NT2/D1 (cell line): Measurements from ENCODE around the gene HS6ST3.

Experiments used
- DNase-seq: peaks from one replicate; pipeline ENCODE4 v3.0.0-alpha.2; 2011; ENCODE audit warnings: low read depth, low spot score
- H3K27me3 ChIP-seq: 2 replicates; pipeline ENCODE4 v1.6.0; 2011; ENCODE audit warnings: mild to moderate bottlenecking; ENCODE audit not compliant: insufficient read length, insufficient read depth
- H3K36me3 ChIP-seq: 2 replicates; pipeline ENCODE4 v1.6.1; 2011; ENCODE audit warnings: mild to moderate bottlenecking, low read length, mixed read lengths; ENCODE audit not compliant: insufficient read depth, insufficient read length
- H3K4me1 ChIP-seq: 2 replicates; pipeline ENCODE4 v1.5.1; 2011; ENCODE audit not compliant: insufficient read depth, insufficient read length
- H3K4me3 ChIP-seq: 2 replicates; pipeline ENCODE4 v1.5.1; 2011; ENCODE audit warnings: low read depth; ENCODE audit not compliant: insufficient read length
- H3K9ac ChIP-seq: 2 replicates; pipeline ENCODE4 v1.6.0; 2011; ENCODE audit warnings: low read depth; ENCODE audit not compliant: insufficient read length
- H3K9me3 ChIP-seq: 2 replicates; pipeline ENCODE4 v1.5.1; 2011; ENCODE audit warnings: mild to moderate bottlenecking, low read length; ENCODE audit not compliant: insufficient read depth
- SUZ12 ChIP-seq: IDR thresholded peaks from 2 replicates; pipeline ENCODE4 v1.6.1; 2011; ENCODE audit not compliant: insufficient read length, insufficient read depth; ENCODE audit errors: extremely low read depth
- YY1 ChIP-seq: IDR thresholded peaks from 2 replicates; pipeline ENCODE4 v1.6.1; 2011; ENCODE audit not compliant: insufficient read length, insufficient read depth
- ZNF274 ChIP-seq: IDR thresholded peaks from 2 replicates; pipeline ENCODE4 v1.6.1; 2011; ENCODE audit warnings: mild to moderate bottlenecking, low read depth, low read length

The HS6ST3 gene

DNA sequence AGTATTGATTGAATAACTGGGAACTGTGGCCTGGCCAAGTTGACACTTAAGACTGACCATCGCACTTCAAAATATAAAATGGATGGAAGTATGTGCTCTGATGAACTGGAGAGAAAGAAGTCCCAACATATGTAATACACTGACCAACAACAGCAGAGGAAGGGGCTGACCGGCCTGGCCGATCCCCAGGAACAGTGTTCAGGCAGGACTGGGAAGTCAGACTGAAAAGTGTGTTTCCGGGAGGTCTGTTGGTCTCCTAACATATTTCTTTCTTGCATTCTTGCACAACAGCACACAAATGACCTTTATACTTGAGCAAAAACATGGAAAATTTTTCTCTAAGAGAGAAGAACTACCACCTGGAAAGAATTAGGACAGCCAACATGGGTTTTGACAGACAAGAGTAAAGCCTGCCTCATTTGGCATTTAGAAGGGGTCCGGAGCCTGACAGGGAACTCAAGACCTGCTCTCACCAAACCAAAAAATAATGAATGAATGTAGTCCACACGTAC is 606.5 kb downstream of the HS6ST3 start:
- H3K9ac ChIP-seq, result no peak overlapping the region
- no peaks in the 10 kb centered on the region for H3K9me3 ChIP-seq
- H3K4me3 ChIP-seq, result no peak overlapping the region
- no peaks in the 10 kb centered on the region for H3K36me3 ChIP-seq
- DNase-seq, result no peak
- no peak for TF ChIP-seq YY1
- TF ChIP-seq ZNF274, result no peak
- TF ChIP-seq SUZ12, result no peak
- no peaks in the 10 kb centered on the region for H3K4me1 ChIP-seq
- H3K27me3 ChIP-seq, result no peaks in the 10 kb centered on the region

GRCh38 chr13:96700657-96701056 is 610.8 kb downstream of the HS6ST3 start:
- H3K4me1 ChIP-seq, result no peaks in the 10 kb centered on the region
- no peak for DNase-seq
- no peaks in the 10 kb centered on the region for H3K9me3 ChIP-seq
- no peaks in the 10 kb centered on the region for H3K36me3 ChIP-seq
- TF ChIP-seq YY1 (no peak), SUZ12 (no peak), ZNF274 (no peak)
- no peak overlapping the region for H3K4me3 ChIP-seq
- no peaks in the 10 kb centered on the region for H3K27me3 ChIP-seq
- H3K9ac ChIP-seq, result no peak overlapping the region

- Histone ChIP-seq H3K9me3 (no peaks in the 10 kb centered on the region), H3K27me3 (no peaks in the 10 kb centered on the region), H3K4me3 (no peak overlapping the region), H3K9ac (no peak overlapping the region), H3K36me3 (no peaks in the 10 kb centered on the region), H3K4me1 (no peaks in the 10 kb centered on the region)
- no peak for DNase-seq
- TF ChIP-seq YY1, result no peak
- no peak for TF ChIP-seq ZNF274
- no peak for TF ChIP-seq SUZ12
Measured at GRCh38 chr13:96707146-96707545, 617.2 kb downstream of the HS6ST3 start.

GRCh38 chr13:96710166-96710862 is 620.4 kb downstream of the HS6ST3 start:
- DNase-seq, result peak; percentile 5

GRCh38 chr13:96720446-96720845 is 630.5 kb downstream of the HS6ST3 start:
- TF ChIP-seq ZNF274 (no peak), SUZ12 (no peak), YY1 (no peak)
- no peaks in the 10 kb centered on the region for H3K9me3 ChIP-seq
- H3K4me3 ChIP-seq, result no peak overlapping the region
- no peaks in the 10 kb centered on the region for H3K27me3 ChIP-seq
- no peaks in the 10 kb centered on the region for H3K36me3 ChIP-seq
- no peaks in the 10 kb centered on the region for H3K4me1 ChIP-seq
- no peak for DNase-seq
- H3K9ac ChIP-seq, result no peak overlapping the region

More at GRCh38 chr13:96710166-96710862, 620.4 kb downstream of the HS6ST3 start:
- no peak for TF ChIP-seq SUZ12
- no peak for TF ChIP-seq ZNF274
- TF ChIP-seq YY1, result no peak
- no peak overlapping the region for H3K4me3 ChIP-seq
- H3K9me3 ChIP-seq, result no peaks in the 10 kb centered on the region
- H3K36me3 ChIP-seq, result no peaks in the 10 kb centered on the region
- no peak overlapping the region for H3K9ac ChIP-seq
- no peaks in the 10 kb centered on the region for H3K27me3 ChIP-seq
- no peaks in the 10 kb centered on the region for H3K4me1 ChIP-seq

- Histone ChIP-seq H3K4me1 (no peaks in the 10 kb centered on the region), H3K36me3 (no peaks in the 10 kb centered on the region), H3K27me3 (no peaks in the 10 kb centered on the region), H3K9ac (no peak overlapping the region), H3K4me3 (no peak overlapping the region), H3K9me3 (no peaks in the 10 kb centered on the region)
- TF ChIP-seq SUZ12, result no peak
- no peak for TF ChIP-seq ZNF274
- TF ChIP-seq YY1, result no peak
- DNase-seq, result no peak
Measured at GRCh38 chr13:96726651-96727050, 636.7 kb downstream of the HS6ST3 start.

- Histone ChIP-seq H3K9me3 (no peaks in the 10 kb centered on the region), H3K9ac (no peak overlapping the region), H3K36me3 (no peaks in the 10 kb centered on the region), H3K4me1 (no peaks in the 10 kb centered on the region), H3K4me3 (no peak overlapping the region), H3K27me3 (no peaks in the 10 kb centered on the region)
- TF ChIP-seq ZNF274 (no peak), SUZ12 (no peak), YY1 (no peak)
- no peak for DNase-seq
Measured at GRCh38 chr13:96728463-96728862, 638.6 kb downstream of the HS6ST3 start.
